IMR-90 (cell line): Measurements from ENCODE around the gene ABL1.

Experiments
- CHD1 ChIP-seq: IDR thresholded peaks from 2 replicates; pipeline ENCODE4 v1.6.1; 2012; ENCODE audit warnings: low read depth, low read length, improper control_type of control experiment
- FOS ChIP-seq: fragments of 150-350 bp; IDR thresholded peaks from 2 replicates; pipeline ENCODE4 v1.6.1; 2016; ENCODE audit warnings: low read depth, low read length
- MAZ ChIP-seq: IDR thresholded peaks from 2 replicates; pipeline ENCODE4 v1.6.1; 2012; ENCODE audit warnings: low read depth, mild to moderate bottlenecking, low read length, improper control_type of control experiment, moderate library complexity, borderline replicate concordance
- MXI1 ChIP-seq: IDR thresholded peaks from 2 replicates; pipeline ENCODE4 v1.6.1; 2012; ENCODE audit warnings: low read depth, mild to moderate bottlenecking, low read length, moderate library complexity, borderline replicate concordance
- NFE2L2 ChIP-seq: fragments of 150-350 bp; IDR thresholded peaks from 2 replicates; pipeline ENCODE4 v1.6.1; 2016; ENCODE audit warnings: low read depth, mild to moderate bottlenecking, low read length
- POLR2A ChIP-seq: IDR thresholded peaks from 2 replicates; pipeline ENCODE4 v1.6.1; 2012; ENCODE audit warnings: mild to moderate bottlenecking, low read depth, low read length
- RCOR1 ChIP-seq: IDR thresholded peaks from 2 replicates; pipeline ENCODE4 v1.6.1; 2012; ENCODE audit warnings: mild to moderate bottlenecking, low read length, improper control_type of control experiment; ENCODE audit not compliant: insufficient replicate concordance
- SMC3 ChIP-seq: fragments of 150-350 bp; IDR thresholded peaks from 2 replicates; pipeline ENCODE4 v1.6.1; 2016; ENCODE audit warnings: low read depth, mild to moderate bottlenecking, antibody characterized with exemption, low read length, moderate library complexity
- USF2 ChIP-seq: fragments of 150-350 bp; IDR thresholded peaks from 2 replicates; pipeline ENCODE4 v1.6.1; 2017; ENCODE audit warnings: mild to moderate bottlenecking, antibody characterized with exemption, low read length, low read depth
- TF ChIP-seq, protein P1 (sequence below): conservative IDR thresholded peaks from 2 replicates; pipeline ENCODE4 v1.5.1; 2012; ENCODE audit warnings: mild to moderate bottlenecking, low read depth, low read length, improper control_type of control experiment

DNA sequence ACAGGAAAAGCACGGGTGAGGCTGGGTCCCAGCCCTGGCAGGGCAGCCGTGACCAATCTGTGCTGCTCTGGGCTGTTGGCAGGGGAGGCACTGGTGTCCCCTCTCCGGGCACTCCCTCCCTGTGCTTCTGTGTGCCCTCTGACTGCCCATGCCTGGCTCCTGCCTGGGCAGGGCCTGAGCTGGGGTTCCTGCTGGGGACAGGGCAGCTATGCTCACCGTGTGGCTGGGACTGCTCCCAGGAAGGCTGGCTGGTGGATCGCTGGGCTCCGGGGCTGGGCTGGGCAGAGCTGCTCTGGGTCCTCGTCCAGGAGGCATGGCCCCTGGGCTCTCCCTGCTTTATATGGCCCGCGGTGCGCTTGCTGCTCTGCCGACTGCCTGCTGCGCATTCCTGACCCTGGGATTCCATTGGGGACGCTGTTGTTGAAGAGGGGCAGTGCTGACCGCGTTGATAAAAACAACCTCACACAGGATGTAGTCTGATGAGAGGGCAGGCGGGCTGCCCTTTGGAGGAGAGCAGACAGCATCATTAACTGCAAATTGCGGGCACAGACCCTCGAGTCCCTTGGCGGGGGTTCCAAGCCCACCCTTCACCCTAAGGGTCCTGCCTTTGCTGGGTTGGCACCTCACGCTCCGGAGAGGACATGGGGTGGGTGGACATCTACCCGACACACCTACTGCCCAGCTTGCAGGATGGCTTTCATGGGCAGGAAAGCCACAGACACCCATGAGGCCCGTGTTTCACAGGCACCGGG lies 60.6 kb downstream of the ABL1 start:
- TF ChIP-seq, protein P1, sequence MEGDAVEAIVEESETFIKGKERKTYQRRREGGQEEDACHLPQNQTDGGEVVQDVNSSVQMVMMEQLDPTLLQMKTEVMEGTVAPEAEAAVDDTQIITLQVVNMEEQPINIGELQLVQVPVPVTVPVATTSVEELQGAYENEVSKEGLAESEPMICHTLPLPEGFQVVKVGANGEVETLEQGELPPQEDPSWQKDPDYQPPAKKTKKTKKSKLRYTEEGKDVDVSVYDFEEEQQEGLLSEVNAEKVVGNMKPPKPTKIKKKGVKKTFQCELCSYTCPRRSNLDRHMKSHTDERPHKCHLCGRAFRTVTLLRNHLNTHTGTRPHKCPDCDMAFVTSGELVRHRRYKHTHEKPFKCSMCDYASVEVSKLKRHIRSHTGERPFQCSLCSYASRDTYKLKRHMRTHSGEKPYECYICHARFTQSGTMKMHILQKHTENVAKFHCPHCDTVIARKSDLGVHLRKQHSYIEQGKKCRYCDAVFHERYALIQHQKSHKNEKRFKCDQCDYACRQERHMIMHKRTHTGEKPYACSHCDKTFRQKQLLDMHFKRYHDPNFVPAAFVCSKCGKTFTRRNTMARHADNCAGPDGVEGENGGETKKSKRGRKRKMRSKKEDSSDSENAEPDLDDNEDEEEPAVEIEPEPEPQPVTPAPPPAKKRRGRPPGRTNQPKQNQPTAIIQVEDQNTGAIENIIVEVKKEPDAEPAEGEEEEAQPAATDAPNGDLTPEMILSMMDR, result no peak
- TF ChIP-seq NFE2L2 (no peak), SMC3 (no peak), CHD1 (no peak), MXI1 (no peak), POLR2A (no peak), MAZ (no peak), RCOR1 (no peak), FOS (no peak), USF2 (no peak)
